GM21390 (cell line): Measurements from ENCODE around the gene HMCN1.

Source experiments
- ATAC-seq: cut with Tn5 transposase; IDR thresholded peaks from one replicate; pipeline ENCODE4 v1.9.1; 2021; ENCODE audit not compliant: unreplicated experiment

Gene HMCN1

DNA sequence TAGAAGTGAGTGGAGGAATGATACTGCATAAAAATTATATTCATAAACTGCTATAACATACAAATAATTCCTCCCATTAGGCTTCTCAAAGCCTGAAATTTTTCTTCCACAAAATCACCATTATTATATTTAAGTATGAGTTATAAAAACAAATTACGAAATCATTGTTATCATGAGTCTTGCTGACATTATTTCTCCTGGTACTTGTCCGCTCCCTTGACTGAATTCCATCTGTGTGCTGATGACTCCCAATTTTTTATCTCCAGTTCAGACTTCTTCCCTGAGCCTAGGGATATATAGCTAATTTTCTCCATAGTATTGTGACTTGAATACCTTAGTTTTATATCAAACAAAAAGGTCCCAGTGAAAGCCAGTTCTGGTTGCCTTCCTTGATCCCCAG is 268.2 kb downstream of the HMCN1 start:
- no peak for ATAC-seq

DNA sequence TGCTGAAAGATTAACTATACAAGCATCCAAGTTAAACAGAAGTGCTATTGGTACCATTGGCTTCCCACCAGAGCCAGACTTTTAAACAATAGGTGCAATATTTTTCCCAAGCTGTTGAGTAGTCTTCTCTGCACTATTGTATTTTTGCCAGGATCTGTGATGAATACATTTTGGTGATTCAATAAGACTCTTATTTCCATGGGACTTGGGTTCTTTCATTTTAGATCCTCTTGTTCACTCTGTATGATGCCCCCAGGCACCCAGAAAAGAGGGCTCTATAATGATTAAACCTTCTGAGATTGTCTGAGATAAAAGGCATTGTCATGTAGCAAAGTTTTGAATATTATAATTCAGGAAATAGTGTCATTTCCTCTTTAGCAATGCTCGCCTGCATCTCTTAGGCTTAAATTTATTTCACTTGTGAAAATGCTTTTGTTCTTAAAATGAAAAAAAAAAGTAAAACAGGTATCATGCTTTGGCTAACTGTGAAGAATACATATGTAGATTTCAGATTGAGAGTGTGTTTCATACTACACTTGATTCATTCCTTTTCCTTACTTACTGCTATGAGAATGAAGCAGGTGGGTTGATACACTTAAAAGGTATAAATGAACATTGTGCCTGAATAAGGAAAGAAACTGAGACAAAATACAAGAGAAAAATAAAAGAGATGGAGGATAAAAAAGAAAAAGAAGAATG is 275.0 kb downstream of the HMCN1 start:
- ATAC-seq: no peak

DNA sequence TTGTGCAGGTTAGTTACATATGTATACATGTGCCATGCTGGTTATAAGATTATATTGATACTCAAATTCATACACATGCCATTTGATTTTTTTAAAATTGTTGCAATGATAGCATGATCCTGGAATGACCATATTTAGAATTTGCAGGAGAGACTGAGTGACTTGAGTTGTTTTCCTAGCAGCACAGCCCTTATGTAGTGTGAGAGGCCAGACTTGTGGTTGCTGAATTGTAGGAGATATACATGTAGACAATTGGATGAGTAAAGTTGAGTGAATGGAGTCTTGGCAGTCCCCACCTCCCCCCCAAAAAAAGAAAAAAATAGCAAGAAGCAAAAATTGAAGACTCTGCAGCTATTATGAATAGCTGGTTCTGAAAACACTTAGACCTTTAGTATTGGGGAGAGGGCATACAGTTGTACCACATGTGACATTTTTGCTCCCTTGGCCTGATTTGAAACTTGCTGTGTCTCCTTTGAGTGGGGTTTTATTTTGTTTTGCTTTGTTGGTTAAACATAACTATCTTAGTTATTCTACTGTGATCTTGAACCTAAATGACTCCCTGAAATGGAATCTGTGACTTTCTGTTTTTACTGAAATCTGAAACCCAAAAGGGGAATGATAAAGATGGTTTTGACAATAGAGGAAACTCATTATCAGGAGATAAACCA is 280.3 kb downstream of the HMCN1 start:
- ATAC-seq: no peak

- ATAC-seq: no peak
Observed at GRCh38 chr1:186016856-186017255, 282.7 kb downstream of the HMCN1 start.

DNA sequence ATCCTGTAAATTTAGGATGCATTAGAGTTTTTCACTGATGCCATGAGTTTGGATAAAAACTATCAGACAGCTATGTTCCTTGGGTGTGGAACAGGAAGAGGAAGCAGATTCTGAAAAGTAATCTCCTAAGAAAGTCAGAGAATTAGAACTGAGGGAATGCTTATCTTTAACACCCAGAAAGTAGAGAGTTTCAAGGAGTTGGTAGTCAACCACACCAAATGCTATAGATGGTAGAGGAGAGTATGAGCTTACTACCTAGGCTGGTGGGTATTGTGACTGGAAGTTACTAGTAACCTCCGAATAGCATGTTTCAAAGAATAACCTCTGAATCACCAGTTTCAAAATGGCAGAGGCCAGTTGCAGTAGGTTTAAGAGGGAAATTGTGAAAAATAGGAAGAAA is 288.0 kb downstream of the HMCN1 start:
- no peak for ATAC-seq

- ATAC-seq: no peak
Observed at GRCh38 chr1:186026946-186027345, 292.8 kb downstream of the HMCN1 start.

- no peak for ATAC-seq
Observed at GRCh38 chr1:186027621-186028020, 293.4 kb downstream of the HMCN1 start.

- ATAC-seq: no peak
Observed at GRCh38 chr1:186030453-186030852, 296.3 kb downstream of the HMCN1 start.

GRCh38 chr1:186033847-186034271 is 299.7 kb downstream of the HMCN1 start:
- ATAC-seq: no peak

DNA sequence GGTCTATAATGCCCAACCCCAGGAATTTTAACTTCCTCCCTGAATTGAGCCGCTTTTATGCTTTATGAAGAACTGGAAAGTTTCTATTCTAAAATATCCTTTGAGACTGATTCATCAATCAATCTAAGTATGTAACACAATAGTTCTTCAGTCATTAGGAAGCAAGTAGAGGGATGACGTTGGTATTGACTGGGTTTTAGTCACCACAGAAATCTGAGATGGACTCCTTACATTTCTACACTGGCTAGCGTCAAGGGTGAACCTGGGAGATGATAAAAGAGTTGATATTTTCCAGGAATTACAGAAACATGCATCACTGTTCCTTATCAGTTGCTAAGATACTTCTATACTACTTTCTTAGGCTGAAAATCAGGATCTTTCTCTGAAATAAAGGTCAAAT is 308.0 kb downstream of the HMCN1 start:
- no peak for ATAC-seq

DNA sequence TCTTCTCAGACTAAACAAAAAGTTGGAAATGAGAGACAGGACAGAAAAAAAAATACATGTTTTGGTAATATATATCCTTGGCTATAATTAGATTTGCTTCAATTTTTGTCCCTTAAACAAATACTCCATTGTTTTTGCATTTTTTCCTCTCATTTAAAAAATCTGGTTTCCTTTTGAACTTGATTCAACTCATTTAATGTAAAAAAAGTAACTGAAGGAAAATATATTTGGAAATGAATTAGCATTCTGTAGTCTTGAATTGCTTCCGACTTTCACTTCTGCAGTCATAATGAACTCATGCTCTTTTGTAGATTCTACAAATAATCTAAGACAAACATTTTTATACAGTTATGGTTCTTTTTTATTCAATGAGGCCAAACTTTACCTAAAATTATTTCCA is 309.1 kb downstream of the HMCN1 start:
- ATAC-seq: no peak

DNA sequence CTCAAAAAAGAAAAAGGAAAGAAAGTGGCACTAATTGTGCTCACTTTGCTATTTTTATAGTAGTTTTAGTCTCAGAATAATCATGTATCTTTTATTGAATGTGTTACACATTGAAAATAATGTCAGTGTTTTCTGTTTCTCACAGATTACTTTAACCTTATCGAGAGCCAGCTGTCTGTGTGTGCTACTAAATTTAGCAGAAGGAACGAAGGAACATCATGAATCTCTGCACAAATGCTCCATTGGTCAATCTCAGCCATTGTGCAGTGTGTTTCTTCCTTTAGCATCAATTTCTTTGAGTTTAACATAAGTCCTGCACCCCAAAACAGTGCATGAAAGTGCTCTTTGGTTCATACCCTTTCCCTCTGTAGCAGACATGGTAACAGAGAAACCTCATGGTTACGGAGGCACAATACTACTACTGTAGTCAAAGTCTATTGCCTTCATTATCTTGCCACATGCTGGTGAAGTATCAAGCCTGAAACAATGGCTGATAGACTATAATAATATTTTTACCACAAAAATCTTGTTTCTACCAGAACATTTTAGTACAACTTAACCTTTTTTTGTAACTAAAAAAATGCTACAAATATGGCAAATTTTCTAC is 310.0 kb downstream of the HMCN1 start:
- no peak for ATAC-seq

- no peak for ATAC-seq
Observed at GRCh38 chr1:186046437-186047211, 312.4 kb downstream of the HMCN1 start.

GRCh38 chr1:186050360-186050759 is 316.2 kb downstream of the HMCN1 start:
- ATAC-seq: no peak

DNA sequence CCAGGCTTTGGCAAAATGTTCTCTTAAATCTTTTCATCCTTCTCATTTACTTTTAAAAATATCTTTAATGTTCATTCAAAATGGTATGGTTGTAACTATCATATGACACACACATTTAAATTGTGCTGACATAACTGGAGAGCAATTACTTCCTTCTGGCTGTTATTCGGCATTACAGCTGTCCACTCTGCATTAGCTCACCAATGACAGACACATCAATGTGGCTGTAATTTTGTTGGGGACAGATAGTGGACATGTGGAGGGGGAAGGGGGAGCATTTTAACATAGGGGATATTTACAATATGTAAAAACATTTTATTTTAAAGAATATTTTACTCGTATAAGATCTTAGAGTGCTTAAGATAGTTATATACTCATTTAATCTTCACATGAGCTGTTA is 319.8 kb downstream of the HMCN1 start:
- ATAC-seq: no peak

GRCh38 chr1:186054932-186055331 is 320.7 kb downstream of the HMCN1 start:
- ATAC-seq: no peak

DNA sequence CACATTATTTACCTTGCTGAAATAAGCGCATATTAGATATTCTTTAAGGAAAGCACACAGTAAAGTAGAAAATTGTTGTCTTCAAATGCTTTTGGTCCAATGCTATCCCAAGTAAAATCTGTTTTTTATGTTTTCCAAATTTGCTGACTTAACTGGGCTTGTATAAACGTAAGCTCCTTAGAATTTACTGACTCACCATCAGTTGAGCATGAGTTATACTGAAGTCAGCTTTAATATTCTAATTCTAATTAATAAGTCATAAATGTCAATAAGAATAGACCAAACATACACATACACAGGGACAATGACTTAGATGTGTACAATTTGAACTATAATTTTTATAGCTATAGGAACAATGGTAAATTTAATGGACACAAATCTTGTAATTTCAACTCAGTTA is 321.7 kb downstream of the HMCN1 start:
- no peak for ATAC-seq

DNA sequence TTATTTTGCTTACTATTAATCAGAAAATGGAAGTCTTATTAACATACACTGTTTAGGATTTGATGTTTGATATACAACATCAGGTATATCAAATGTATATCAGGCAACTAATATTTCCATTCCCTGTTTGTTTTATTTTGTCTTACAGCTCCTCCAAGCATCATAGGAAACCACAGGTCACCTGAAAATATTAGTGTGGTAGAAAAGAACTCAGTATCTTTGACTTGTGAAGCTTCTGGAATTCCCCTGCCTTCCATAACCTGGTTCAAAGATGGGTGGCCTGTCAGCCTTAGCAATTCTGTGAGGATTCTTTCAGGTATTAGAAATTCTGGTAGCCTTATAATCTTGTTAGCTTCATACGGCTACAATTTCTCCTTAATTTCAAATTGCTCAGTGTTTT is 322.9 kb downstream of the HMCN1 start:
- no peak for ATAC-seq

- ATAC-seq: no peak
Observed at GRCh38 chr1:186059311-186059710, 325.1 kb downstream of the HMCN1 start.

- ATAC-seq: no peak
Observed at GRCh38 chr1:186059752-186060151, 325.6 kb downstream of the HMCN1 start.

DNA sequence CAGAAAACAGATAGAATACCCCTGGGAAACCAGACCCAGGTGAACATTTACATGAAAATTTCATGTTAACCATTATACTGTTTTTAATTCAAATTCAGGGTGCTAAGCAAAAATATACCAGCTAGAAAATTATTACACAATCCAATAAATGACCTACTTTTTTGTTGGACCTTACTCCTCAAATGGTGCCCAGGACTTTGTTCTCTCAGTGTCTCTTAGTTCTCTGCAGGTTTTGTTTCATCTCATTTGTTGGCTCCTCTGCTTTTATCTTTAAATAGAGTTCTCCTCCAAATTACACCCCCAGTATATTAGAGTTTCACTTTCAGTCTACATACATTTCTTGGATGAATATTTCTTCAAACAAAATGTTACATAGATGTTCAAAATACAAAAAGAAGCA is 326.0 kb downstream of the HMCN1 start:
- no peak for ATAC-seq
